Psoas muscle (tissue), 8 donors: ENCODE results near the gene ICAM3. TPM values are rescaled to one million over a fixed set of nuclear protein-coding genes. Genes with fewer than 3 reads are reported as not detected.

Source experiments
- ATAC-seq, 4 donors: fragments of 200-7000 bp; cut with Tn5 transposase; one replicate each; pipeline ENCODE4 v1.9.1; 2020; ENCODE audit warnings: moderate library complexity in 3 of 4, mild to moderate bottlenecking in 2 of 4
- DNase-seq, 2 donors: peaks; one replicate each; pipeline ENCODE4 v3.0.0-alpha.2; 2020
- H3K27ac ChIP-seq: fragments of 200-600 bp; one replicate; pipeline ENCODE4 v1.8.0; 2022
- H3K27me3 ChIP-seq, 3 donors: fragments of 200-600 bp in 1 of 3; one replicate each; pipeline versions ENCODE4 v1.6.1 to v1.8.0; 2013 to 2022; ENCODE audit warnings: low read length in 2 of 3, mild to moderate bottlenecking in 2 of 3, moderate library complexity in 1 of 3; ENCODE audit not compliant: insufficient read depth in 3 of 3
- H3K36me3 ChIP-seq, 2 donors: fragments of 200-600 bp in 1 of 2; one replicate each; pipeline versions ENCODE4 v1.6.1 to v1.8.0; 2013 to 2022; ENCODE audit warnings: low read depth in 1 of 2, mild to moderate bottlenecking in 1 of 2, moderate library complexity in 1 of 2; ENCODE audit not compliant: insufficient read depth in 1 of 2
- H3K4me1 ChIP-seq: fragments of 200-600 bp; one replicate; pipeline ENCODE4 v1.8.0; 2022
- H3K4me3 ChIP-seq: fragments of 200-600 bp; one replicate; pipeline ENCODE4 v1.8.0; 2022; ENCODE audit warnings: mild to moderate bottlenecking
- H3K9me3 ChIP-seq: fragments of 200-600 bp; one replicate; pipeline ENCODE4 v1.8.0; 2022
- WGBS, 3 donors: extraction: QIAGEN DNeasy Blood & Tissue Kit; methylation state at CpG; one replicate each; pipeline versions ENCODE4 v1.1.6 to v1.1.7; 2013; 5-methylcytosine and 5-hydroxymethylcytosine counted together
- intact Hi-C, 2 donors: fragments of 100-400 bp; cut with DNase I; formaldehyde crosslinking; loops; one replicate each; pipeline versions ENCODE4 v1.11.0 to v1.14.2; 2022
- polyA plus RNA-seq, 3 donors: library from polyadenylated mRNA; stranded (reverse); fragments of 200-250 nt; gene quantifications; one replicate each; pipeline ENCODE4 v1.2.3, GENCODE V29; 2013
- total RNA-seq, 4 donors: library from RNA; stranded (reverse); fragmentation: NEBNext Ultra II Directional in 2 of 4; extraction: Animal tissue kit (Norgen Biotek cat#: 25700) in 2 of 4; gene quantifications; one replicate each; pipeline versions ENCODE4 v1.2.1 to v1.2.4, GENCODE V29; 2021 to 2023
- TF ChIP-seq, protein P1 (sequence below): fragments of 200-600 bp; IDR thresholded peaks from one replicate; pipeline ENCODE4 v1.8.0; 2022; ENCODE audit warnings: antibody characterized with exemption
- donor health status: healthy with polysubstance abuse.
- donor health status: DM: no; HTN: no; CAD: no; lungs with moderate emphysema.
- donor health status: Bipolar disorder and iron deficiency.
- donor health status: healthy.
- donor health status: DM: yes; HTN: yes; CAD: no.
- donor health status: DM: no; HTN: no; CAD: no.
- donor health status: DM: no; HTN: no; CAD: no.
- donor health status: DM: yes; HTN: yes; CAD: no.

ICAM3 gene
- total and polyA plus RNA-seq, 7 donors, result 6.4 to 10.1 (median 8.4) TPM

DNA sequence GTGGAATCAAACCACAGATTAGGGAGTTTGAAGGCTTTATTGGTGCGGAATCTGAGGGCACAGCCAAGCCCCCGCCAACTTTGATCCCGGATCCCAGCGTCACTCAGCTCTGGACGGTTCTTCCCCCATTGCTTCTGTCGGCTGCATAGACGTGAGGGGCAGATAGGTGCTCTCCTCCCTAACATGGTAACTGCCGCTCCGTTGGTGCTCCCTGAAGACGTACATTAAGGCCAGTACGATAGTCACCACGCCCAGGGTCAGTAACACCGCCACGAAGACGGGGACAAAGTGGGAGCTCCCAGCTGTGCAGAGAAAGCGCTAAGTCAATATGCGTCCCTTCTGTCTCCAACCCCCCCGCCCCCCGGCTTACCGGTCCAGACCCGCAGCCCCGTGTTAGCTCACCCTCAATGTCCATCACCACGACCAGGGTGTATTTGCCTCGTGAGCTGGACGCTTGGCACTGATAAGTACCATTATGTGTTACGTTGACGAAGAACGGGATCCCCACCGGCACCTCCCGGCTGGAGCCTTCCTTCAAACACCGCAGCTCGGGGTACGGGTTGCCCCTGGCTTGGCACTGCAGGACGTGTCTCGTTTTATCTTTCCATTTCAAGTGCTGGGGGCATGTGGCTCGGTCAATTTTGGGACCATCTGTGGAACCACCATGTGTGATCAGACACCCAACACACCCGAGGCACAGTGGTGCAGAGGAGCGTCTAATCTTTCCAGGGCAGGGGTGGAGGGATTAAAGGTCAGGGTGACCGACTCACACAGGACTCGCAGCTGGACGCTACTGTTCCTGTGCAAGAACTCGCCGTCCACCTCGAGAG lies 5.5 kb downstream of the ICAM3 start:
- H3K4me3 ChIP-seq, result peak overlapping the region; percentile 69
- peaks cover 0 to 19% of the 10 kb centered on the region in 2 donors for H3K36me3 ChIP-seq
- WGBS, 3 donors, result 3 to 7% (median 6%) methylated on average over 44 of the region's 44 CpGs
- intact Hi-C loops, result loop anchor here in 1 of 2 donors (5.0 to 10.0 kb wide), 3 partner anchors 48 to 499 kb away; partner anchors contain the start of genes ICAM1, PIN1 and TYK2
- H3K4me1 ChIP-seq, result peaks cover 12% of the 10 kb centered on the region
- DNase-seq (no peak), ATAC-seq (peak in 2 of 4 donors; percentile 0 to 1)
- TF ChIP-seq, protein P1, sequence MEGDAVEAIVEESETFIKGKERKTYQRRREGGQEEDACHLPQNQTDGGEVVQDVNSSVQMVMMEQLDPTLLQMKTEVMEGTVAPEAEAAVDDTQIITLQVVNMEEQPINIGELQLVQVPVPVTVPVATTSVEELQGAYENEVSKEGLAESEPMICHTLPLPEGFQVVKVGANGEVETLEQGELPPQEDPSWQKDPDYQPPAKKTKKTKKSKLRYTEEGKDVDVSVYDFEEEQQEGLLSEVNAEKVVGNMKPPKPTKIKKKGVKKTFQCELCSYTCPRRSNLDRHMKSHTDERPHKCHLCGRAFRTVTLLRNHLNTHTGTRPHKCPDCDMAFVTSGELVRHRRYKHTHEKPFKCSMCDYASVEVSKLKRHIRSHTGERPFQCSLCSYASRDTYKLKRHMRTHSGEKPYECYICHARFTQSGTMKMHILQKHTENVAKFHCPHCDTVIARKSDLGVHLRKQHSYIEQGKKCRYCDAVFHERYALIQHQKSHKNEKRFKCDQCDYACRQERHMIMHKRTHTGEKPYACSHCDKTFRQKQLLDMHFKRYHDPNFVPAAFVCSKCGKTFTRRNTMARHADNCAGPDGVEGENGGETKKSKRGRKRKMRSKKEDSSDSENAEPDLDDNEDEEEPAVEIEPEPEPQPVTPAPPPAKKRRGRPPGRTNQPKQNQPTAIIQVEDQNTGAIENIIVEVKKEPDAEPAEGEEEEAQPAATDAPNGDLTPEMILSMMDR, result no peak
- H3K27ac ChIP-seq, result peak overlapping the region; percentile 84
- H3K9me3 ChIP-seq, result no peaks in the 10 kb centered on the region
- no peaks in the 10 kb centered on the region for H3K27me3 ChIP-seq

DNA sequence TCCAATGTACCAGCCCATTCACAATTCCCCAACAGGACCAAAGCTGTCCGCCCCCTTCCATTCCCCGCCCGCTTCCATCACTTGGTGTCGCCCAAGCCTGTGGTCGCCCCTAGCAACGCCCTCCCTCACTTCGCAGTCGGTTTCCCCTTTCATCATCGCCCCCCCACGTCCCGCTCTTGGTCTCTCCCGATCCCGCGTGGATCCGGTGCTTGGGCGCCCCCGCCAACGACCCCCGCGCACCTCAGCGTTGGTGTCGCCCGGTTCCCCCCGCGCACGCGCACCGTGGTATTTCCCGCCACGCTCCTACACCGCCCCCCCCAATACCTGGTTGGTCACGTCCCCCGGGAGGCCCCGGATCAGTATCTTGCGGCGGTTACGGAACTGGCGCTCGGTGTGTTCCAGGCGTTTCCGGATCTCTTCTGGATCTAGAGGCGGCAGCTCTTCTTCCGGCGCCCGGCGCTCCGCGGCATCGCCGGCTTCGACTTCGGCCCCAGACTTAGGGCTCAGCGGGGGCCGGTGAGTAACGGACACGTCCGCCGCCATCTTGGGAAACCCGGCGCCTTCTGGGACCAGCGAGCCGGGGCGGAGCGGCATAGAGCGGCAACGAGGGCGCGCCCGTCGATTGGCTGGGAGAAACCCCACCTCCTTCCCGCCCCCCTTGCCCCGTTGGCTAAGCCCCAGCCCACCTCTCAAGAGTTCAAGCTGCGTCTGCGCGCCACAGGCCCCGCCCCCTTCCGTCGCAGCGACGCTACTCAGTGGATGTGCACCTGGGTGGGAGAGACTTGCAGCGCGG lies 6.3 kb downstream of the ICAM3 start, which contains the start of gene RAVER1:
Gene RAVER1, minus strand, starts transcription at position 565 of the 793 bp plus-strand sequence. Its CDS starts 22 bp downstream, at position 543.
- peaks cover 12% of the 10 kb centered on the region for H3K4me1 ChIP-seq
- TF ChIP-seq, protein P1, result no peak
- peaks cover 0 to 27% of the 10 kb centered on the region in 2 donors for H3K36me3 ChIP-seq
- no peaks in the 10 kb centered on the region for H3K27me3 ChIP-seq
- H3K9me3 ChIP-seq, result no peaks in the 10 kb centered on the region
- peak within 1 kb of the TSS; percentile 84 for H3K27ac ChIP-seq
- H3K4me3 ChIP-seq, result peak within 1 kb of the TSS; percentile 69
- DNase-seq (peak; percentile 98 to 99), ATAC-seq (peak; percentile 94 to 96 (median 95))
- 1% methylated on average over 72 to 82 of the region's 82 CpGs for WGBS, 3 donors
- intact Hi-C loops, result loop anchor here in 1 of 2 donors (5.0 to 10.0 kb wide), 3 partner anchors 49 to 498 kb away; partner anchors contain the start of genes ICAM1, PIN1 and TYK2

GRCh38 chr19:10332158-10332964 lies 7.1 kb downstream of the ICAM3 start:
- WGBS, 3 donors, result 32 to 33% (median 33%) methylated on average over 18 of the region's 18 CpGs
- intact Hi-C loops, result loop anchor here in 1 of 2 donors (5.0 to 10.0 kb wide), 3 partner anchors 50 to 498 kb away; partner anchors contain the start of genes ICAM1, PIN1 and TYK2
- H3K9me3 ChIP-seq, result no peaks in the 10 kb centered on the region
- DNase-seq, result no peak
- H3K36me3 ChIP-seq, result peaks cover 4 to 35% of the 10 kb centered on the region in 2 donors
- H3K4me3 ChIP-seq, result peak overlapping the region; percentile 69
- H3K27ac ChIP-seq, result peak overlapping the region; percentile 84
- H3K4me1 ChIP-seq, result peaks cover 12% of the 10 kb centered on the region
- H3K27me3 ChIP-seq, result no peaks in the 10 kb centered on the region
- no peak for ATAC-seq
- TF ChIP-seq, protein P1, result no peak

DNA sequence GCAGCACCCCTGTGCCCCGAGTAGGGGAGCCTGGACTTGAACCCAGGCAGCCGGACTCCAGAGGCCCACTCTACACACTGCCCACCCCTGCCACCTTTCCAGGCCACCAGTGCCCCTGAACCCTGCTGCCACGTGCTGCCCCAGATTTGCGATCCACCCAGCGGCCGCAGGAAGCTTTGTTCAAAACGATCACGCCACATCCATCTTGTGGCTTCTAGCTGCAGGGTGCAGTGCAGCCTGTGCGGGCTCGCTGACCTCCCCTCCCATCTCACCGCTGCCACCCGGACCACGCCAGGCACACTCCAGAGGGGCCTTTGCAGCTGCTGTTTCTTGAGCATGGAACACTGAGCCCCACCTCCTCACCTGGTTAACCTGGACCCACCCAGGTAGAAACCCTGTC lies 9.9 kb downstream of the ICAM3 start:
- no peak overlapping the region for H3K27ac ChIP-seq
- WGBS, 3 donors, result 93 to 95% (median 94%) methylated on average over 13 of the region's 13 CpGs
- H3K4me1 ChIP-seq, result peaks cover 12% of the 10 kb centered on the region
- no peaks in the 10 kb centered on the region for H3K27me3 ChIP-seq
- H3K9me3 ChIP-seq, result no peaks in the 10 kb centered on the region
- ATAC-seq (no peak), DNase-seq (no peak)
- intact Hi-C loops, result no loop called here
- peaks cover 4 to 62% of the 10 kb centered on the region in 2 donors for H3K36me3 ChIP-seq
- TF ChIP-seq, protein P1, result no peak
- H3K4me3 ChIP-seq, result no peak overlapping the region
